Stimulated activated CD4-positive, alpha-beta T cell treated with anti-CD3 and anti-CD28 coated beads, Interleukin-1b, Interleukin-23, amount 100 ng/mL, for 4 hours (primary cell): ENCODE results near the gene UBE2Q1.

Experiments
- DNase-seq, 2 donors: peaks; one replicate each; pipeline ENCODE4 v3.0.0-alpha.2; 2020; ENCODE audit warnings: low read depth in 2 of 2

UBE2Q1 gene

GRCh38 chr1:154557939-154558719 is at the start of gene UBE2Q1:
Gene UBE2Q1, minus strand, starts transcription at chr1:154558662. Its CDS starts 109 bp downstream, at chr1:154558553.
- no peak for DNase-seq

DNA sequence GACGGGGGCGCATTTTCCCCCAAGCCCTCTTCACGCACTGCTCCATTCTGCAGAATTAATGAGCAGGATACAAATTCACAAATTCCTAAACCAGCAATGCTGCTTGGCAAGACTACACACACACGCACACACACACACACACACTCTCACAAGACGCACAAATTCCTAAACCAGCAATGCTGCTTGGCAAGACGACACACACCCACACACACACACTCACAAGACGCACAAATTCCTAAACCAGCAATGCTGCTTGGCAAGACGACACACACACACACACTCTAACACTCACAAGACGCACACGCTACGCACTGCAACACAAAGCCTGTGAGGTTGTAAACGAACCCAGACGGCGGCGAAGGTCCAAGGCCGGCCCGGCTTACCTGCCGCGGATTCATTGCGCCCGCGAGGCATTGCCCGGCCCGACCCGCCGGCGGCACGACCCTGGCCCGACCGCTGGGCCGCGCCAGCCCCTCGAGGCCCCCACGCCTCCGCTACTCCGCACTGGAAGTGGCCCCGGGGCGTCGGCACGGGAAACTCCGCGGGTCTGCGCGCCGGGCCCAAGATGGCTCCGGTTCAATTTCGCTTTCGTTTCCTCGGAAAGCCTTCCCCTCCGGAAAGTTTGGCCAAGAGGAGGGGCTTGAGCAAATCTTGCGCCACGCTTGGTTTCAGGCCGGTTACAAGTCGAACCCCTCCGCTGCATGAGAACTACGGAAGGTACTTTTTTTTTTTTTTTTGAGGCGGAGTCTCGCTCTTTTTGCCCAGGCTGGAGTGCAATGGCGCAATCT is 49.3 kb upstream of the UBE2Q1 start, which contains the start of gene ADAR:
Gene ADAR, minus strand, starts transcription at position 578 of the 788 bp plus-strand sequence. Its CDS starts 180 bp downstream, at position 398.
- DNase-seq: peak; percentile 74 to 86

DNA sequence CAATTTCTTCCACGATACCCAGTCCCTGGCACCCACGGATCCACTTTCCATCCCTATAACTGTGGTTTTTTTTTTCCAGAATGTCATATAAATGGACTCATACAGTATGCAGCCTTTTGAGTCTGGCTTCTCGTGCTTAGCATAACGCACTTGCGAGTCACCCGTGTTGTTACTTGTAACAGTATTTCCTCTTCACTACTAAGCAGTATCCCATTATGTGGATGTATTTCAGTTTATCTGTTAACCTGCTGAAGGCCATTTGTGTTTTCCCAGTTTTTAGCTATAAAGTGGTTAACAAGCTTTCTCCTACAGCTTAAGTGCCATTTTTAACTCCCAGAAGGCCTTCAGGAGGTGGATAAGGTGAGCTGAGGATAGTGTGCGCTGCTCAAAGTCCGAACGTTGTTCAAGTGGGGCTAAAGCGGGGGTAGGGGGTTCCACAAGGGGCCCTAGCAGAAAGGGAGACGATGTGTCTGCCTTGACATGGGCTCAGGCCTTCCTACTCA is 48.7 kb upstream of the UBE2Q1 start:
- no peak for DNase-seq

DNA sequence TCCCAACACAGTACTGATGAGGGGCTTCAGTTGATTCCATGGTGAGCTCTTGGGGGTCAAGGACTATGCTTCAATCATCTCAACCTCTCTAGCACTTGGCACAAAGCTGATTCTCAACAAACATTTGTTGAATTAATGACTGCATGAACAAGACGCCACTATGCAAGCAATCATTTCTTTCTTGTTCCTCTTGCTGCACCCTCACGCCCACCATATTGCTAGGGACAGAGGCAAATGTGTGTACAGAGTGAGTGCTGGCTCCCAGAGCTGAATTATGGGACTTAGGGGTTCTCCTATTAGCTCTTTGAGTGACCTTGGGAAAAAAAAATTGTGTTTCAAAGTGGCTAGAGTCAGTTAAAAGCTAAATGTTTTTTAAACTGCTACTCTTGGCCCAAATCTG is 47.1 kb upstream of the UBE2Q1 start:
- DNase-seq: no peak

- DNase-seq: no peak
Measured at GRCh38 chr1:154603317-154603716, 44.9 kb upstream of the UBE2Q1 start.

DNA sequence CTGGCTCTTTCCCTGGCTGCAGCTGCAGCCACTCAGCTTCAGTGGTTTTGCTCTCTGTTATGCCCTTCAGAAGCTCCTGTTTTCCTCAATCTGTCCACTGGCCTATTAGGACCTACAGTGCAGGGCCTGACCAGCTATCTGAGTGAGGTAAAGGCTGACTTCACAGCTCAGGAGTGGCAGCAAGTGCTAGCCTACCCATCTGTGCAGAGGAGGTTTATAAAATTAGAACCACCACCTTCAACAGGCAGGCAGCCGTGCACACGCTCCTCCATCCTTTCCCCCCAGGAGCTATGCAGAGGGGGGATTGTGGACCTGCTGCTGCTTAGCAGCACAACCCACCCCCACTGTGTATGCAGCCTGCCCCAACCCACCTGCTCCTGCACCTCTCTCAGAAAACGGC is 41.2 kb upstream of the UBE2Q1 start:
- DNase-seq: no peak

DNA sequence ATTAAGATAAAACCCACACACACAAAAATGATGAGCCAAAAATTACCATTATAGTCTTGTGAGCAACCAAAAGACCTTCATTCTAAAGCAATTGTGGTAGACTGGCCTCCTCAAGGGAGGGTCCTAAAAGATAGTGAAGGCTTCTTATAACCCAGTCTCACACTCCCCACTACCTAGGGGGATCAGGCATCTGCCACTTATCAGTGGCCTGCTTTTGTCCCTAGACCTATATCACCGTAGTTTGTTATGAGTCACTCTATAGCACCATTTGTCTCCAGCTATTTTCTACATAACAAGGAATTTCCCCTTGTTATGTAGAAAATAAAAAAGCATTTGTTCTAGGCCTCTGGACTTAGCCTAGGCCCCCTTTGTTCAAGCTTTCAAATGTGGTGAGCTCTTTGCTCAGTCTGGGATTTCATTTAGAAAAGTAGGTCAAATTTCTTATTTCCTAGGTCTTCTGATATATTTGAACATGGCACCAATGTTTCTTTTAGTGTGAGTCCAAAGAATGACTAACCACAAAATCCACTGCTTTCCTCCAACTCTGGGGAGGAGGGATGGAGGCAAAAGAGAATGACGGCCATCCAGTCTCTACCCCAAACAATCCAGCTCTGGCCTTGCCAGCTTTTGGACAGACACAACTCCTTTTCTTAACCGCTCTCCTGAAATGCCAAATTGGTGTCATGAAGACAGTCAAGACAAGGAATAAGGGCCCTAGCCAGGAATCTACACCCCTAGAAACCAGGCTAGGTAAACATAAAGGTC is 40.6 kb upstream of the UBE2Q1 start:
- DNase-seq: no peak

GRCh38 chr1:154595621-154596020 is 37.2 kb upstream of the UBE2Q1 start:
- DNase-seq: no peak

DNA sequence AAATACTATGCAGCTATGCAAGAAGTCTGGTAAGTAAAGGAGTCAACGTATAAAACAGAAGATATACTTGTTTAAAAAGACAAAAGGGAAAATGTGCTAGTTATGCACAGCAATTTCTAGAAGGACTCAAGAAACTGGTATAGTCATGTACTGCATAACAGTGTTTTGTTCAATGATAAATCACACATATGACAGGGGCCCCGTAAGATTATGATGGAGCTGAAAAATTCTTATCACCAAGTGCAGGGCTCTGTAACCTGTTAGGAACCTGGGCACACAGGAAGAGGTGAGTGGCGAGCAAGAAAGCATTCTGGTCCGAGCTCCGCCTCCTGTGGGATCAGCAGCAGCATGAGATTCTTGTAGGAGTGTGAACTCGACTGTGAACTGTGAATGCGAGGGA is 36.3 kb upstream of the UBE2Q1 start:
- DNase-seq: no peak

GRCh38 chr1:154593390-154593789 is 34.9 kb upstream of the UBE2Q1 start:
- no peak for DNase-seq

GRCh38 chr1:154591206-154591605 is 32.7 kb upstream of the UBE2Q1 start:
- DNase-seq: no peak

DNA sequence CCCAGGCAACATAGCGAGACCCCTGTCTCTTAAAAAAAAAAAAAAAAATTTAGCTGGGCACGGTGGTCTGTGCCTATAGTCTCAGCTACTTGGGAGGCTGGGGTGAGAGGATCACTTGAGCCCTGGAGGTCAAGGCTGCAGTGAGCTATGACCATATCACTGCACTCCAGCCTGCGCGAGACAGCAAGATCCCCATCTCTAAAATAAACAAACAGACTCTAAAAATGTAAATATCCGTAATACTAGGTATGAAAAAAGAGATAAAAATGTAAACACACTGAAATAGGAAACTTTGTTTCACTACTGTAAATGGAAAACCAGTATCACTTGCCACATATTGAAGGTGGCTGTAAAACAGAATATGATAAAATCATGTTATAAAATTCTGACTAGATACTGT is 32.3 kb upstream of the UBE2Q1 start:
- DNase-seq: no peak

DNA sequence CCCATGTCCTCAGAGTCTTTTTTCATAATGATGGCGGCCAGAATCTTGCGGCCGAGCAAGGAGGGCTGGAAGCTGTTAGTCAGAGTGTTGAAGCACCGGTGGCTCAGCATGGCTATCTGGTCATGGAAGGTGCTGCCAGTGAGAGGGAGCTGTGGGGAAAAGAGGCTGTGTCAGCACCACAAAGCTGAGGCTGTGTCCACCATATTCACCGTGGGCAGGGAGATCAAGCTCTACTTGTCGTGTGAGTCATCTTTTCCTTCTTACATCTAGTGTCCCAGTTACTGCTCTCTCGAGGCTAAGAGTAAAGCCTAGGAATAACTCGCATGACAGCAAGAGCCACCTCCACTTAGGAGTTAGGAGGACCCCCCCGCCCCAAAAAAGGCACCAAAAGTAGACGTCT is 31.3 kb upstream of the UBE2Q1 start:
- no peak for DNase-seq

DNA sequence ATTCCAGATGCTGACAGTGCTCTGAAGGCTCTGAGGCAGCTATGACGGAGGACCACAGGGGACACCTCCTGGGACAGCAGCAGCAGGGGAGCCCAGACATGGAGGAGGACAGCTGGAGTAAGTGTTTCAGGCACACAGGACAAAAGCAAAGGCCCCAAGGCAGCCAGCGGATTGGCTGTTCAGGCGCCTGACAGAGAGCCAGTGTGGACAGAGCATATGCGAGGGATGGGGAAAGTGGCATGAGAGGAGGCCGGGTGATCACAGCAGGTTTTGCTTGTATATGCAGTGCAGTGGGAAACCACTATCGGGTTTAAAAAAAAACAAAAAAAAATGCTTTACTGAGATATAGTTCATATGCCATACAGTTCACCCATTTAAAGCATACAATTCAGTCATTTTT is 28.2 kb upstream of the UBE2Q1 start:
- no peak for DNase-seq

DNA sequence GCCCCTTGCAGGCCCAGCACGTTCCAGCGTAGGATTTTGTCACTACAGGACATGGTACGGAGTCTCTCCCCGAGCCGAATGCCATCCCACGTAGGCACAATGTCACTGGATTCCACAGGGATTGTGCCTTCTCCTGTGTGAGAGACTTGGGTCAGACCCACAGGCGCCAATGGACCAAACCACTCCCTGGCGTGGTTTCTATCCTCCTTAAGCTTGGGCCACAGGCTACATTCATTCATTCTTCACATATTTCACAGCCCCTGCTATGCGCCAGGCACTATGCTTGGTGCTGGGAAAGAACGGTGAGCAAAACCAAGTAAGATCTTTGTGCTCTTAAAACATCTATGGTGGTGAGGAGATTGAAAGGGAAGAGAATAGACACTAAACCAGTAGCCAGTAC is 27.8 kb upstream of the UBE2Q1 start:
- no peak for DNase-seq

GRCh38 chr1:154584267-154584994 is 26.0 kb upstream of the UBE2Q1 start:
- no peak for DNase-seq

DNA sequence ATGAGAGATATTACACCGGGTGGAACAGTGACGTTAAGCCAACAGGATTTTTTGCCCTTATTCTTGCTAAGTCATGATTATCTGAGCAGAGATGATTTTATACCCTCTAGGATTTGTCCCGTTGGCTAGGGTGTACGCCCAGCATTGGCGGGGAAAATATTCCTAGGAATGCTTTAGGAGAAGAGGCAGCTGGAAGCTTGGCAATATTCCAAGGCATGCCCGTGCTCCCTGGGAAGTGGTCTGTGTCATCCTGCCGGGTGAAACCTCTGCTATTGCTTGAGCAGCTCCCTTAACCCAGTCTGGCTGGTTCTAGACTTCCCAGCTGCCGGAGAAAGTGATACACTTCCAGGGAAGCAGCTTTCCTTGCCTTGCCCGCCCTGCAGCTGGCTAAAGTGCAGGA is 25.3 kb upstream of the UBE2Q1 start:
- no peak for DNase-seq

- no peak for DNase-seq
Measured at GRCh38 chr1:154582885-154583284, 24.4 kb upstream of the UBE2Q1 start.

DNA sequence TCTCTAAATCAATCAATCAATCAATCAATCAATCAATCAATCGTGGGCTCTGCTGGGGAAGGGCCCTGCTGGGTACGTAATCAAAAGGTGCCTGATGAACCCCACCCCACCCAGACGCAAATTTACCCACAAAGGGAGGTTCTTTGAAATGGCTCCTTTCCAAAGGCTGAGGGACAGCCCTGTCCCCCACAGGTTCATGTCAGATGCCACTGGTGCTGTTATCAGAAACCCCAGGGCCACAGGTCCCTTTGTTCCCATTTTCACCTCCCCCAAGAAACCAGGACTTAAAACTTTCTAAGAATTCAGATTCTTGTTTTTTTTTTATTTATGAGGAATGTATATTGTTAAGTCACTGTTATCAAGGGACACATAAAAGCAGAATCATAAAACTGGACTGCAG is 23.3 kb upstream of the UBE2Q1 start:
- DNase-seq: no peak

GRCh38 chr1:154579374-154579773 is 20.9 kb upstream of the UBE2Q1 start:
- DNase-seq: no peak

- DNase-seq: no peak
Measured at GRCh38 chr1:154578058-154578418, 19.6 kb upstream of the UBE2Q1 start.
